GM12872 (cell line): Measurements from ENCODE around the gene MFSD2A.

Experiments used
- CTCF ChIP-seq: IDR thresholded peaks from 3 replicates; pipeline ENCODE4 v1.5.1; 2011; ENCODE audit warnings: low read depth, mild to moderate bottlenecking, low read length, moderate library complexity; ENCODE audit not compliant: insufficient read depth

MFSD2A gene

DNA sequence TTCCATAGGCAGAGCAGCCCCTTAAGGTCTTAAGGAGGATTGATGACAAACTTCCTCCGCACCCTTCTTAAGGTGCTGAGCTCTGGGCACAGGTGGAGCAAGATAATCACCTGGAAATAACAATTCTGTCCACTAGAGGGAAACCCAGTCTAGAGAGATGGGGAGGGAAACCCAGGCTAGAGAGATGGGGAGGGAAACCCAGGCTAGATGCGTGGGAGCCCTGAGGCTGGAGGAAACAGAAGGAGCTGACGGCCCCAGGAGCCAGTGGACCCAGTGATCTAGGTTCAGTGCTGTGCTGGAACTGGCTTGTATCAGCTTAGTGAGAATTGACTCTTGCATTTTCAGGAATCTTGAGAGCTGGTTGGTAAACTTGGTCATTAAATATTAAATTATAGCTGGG, 35.4 kb upstream of the MFSD2A start:
- peak; percentile 70 for TF ChIP-seq CTCF

DNA sequence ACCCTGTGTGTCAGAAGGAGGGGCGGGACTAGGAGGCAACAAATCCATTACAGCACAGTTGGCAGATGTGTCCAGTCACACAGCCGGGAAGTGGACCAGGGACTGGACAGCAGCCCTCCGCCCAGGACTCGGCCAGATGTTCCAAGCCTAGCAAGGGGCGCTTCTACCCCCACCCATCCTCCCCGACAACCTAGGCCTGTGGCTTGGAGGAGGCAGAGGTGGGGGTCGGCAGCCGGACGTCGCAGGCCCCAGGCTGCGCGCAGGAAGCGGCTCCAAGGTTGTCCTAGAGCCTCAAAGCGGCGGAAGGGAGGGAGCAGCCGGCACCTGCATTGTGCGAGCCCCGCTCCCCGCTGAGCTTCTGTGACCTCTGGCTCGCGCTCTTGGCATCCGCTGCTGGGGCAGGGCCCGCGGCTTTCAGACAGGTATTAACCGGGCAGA, 32.7 kb upstream of the MFSD2A start:
- TF ChIP-seq CTCF = no peak

- no peak for TF ChIP-seq CTCF
Observed at GRCh38 chr1:39925721-39926342, 29.1 kb upstream of the MFSD2A start.

DNA sequence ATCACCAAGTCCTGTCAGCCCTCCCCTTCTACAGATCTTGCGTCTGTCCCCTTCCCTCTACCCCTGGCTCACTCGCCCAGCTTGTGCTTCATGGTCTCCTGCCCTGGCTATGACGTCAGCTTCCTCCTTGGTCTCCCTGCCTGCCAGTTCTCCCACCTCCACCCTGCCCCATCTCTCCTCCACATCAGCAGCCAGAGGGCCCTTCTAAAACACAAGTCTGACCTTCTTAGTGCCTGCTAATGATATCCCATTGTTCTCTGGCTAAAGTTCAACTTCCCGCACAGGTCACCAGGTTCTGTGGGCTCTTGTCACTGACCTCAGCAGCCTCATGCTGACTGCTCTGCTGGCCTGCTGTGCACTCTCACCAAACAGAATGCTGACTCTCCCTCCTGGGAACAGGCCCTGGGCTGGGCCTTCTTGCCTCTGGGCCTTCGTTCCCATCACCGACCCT, 28.6 kb upstream of the MFSD2A start:
- TF ChIP-seq CTCF = no peak

GRCh38 chr1:39926820-39927219, 28.1 kb upstream of the MFSD2A start:
- TF ChIP-seq CTCF = no peak

DNA sequence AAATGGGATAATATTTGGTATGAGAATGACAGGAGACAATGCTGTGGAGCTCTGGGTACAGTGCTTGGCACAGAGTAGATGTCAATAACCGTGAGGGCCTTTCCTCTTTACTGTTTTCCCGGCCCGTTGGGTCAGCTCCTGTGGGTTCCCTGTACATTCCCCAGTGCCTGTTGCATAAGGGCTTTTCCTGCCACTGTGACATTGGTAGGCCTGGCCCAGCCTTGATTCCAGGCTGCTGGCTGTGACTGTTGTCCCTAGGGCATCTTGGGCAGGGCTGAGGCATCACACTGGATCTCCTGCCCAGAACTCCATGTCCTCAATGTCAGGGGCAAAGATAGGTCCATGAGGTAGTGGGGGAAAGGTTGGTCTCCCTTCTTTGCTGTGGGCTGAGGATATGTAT, 27.4 kb upstream of the MFSD2A start:
- no peak for TF ChIP-seq CTCF

DNA sequence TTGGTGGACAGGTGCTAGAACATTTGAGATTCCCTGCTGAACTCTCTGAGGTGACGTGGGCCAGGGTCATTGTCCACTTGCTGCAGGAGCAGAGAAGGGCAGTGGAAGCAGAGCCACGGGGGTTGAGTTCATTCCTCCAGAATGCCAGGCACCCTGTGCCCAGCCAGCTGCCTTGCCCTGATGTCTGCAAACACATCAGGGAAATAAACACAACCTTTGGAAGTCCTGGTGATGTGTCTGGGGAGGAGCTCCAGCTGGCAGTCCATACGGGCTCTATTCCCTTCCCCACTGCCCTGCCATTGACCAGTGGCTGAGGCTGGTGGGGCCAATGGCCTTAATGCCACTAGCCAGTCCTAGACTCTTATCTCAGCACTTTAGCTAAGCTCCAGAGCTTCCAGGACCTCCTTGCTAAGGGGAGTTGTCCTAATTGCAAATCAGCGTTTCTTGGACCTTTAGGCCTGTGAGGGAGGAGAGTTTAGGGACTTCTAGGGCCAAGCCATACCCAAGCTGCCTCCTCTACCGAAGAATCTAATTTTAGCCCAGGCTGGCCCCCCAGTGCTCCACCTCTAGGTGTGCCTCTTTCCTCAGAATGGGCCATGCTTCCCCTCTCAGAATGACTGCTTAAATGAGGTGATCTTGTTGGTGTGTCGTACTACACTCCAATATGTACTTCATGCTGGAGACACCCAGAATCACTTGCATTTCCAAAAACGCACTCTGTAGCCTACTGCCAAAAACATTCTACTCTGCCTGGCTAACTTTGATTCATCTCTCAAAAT, 25.9 kb upstream of the MFSD2A start:
- no peak for TF ChIP-seq CTCF
